ENCODE data around the gene SLC13A1.
"Not testable (repeated sequence)": the region's sequence is repeated elsewhere in the genome, so short reads cannot be mapped to it uniquely, and the experiment has no call there.

The SLC13A1 gene

GRCh38 chr7:123199883-123200282 lies at the start of gene SLC13A1:
Gene SLC13A1, minus strand, starts transcription at chr7:123199969. Its CDS starts 23 bp downstream, at chr7:123199946.
- H3K27me3 ChIP-seq: no peaks in the 10 kb centered on the region
- H3K36me3 ChIP-seq: no peaks in the 10 kb centered on the region
- H3K4me3 ChIP-seq: no peak within 1 kb of the TSS
- no peak within 1 kb of the TSS for H3K4me2 ChIP-seq
- H4K20me1 ChIP-seq: no peaks in the 10 kb centered on the region
- no peaks in the 10 kb centered on the region for H3K4me1 ChIP-seq
- H3K9me3 ChIP-seq: no peaks in the 10 kb centered on the region
- no peak for TF ChIP-seq Cebpa-rat (IDR thresholded peaks at IDR 0.05)
- no peak within 1 kb of the TSS for H3K9ac ChIP-seq
- H3K27ac ChIP-seq: no peak within 1 kb of the TSS

GRCh38 chr7:123244768-123245167 lies 45.0 kb upstream of the SLC13A1 start:
- Histone ChIP-seq H3K9ac (no peak overlapping the region), H3K4me2 (no peak overlapping the region), H3K4me3 (no peak overlapping the region), H3K4me1 (no peaks in the 10 kb centered on the region), H3K36me3 (no peaks in the 10 kb centered on the region), H3K27me3 (no peaks in the 10 kb centered on the region), H3K27ac (no peak overlapping the region), H3K9me3 (no peaks in the 10 kb centered on the region), H4K20me1 (no peaks in the 10 kb centered on the region)
- no peak for TF ChIP-seq Cebpa-rat (IDR thresholded peaks at IDR 0.05)

GRCh38 chr7:123242467-123243092 lies 42.8 kb upstream of the SLC13A1 start:
- Histone ChIP-seq H4K20me1 (no peaks in the 10 kb centered on the region), H3K9me3 (no peaks in the 10 kb centered on the region), H3K4me1 (no peaks in the 10 kb centered on the region), H3K4me2 (peak overlapping the region; percentile 8; the same call in 1 of the 2 replicates), H3K9ac (no peak overlapping the region), H3K27ac (no peak overlapping the region), H3K36me3 (no peaks in the 10 kb centered on the region), H3K27me3 (no peaks in the 10 kb centered on the region), H3K4me3 (no peak overlapping the region)
- no peak for TF ChIP-seq Cebpa-rat (IDR thresholded peaks at IDR 0.05)

- TF ChIP-seq Cebpa-rat (IDR thresholded peaks at IDR 0.05): no peak
- no peaks in the 10 kb centered on the region for H3K4me1 ChIP-seq
- no peaks in the 10 kb centered on the region for H3K9me3 ChIP-seq
- no peak overlapping the region for H3K27ac ChIP-seq
- H3K4me3 ChIP-seq: no peak overlapping the region
- H3K36me3 ChIP-seq: no peaks in the 10 kb centered on the region
- H3K9ac ChIP-seq: no peak overlapping the region
- no peaks in the 10 kb centered on the region for H4K20me1 ChIP-seq
- H3K4me2 ChIP-seq: no peak overlapping the region
- no peaks in the 10 kb centered on the region for H3K27me3 ChIP-seq
Observed at GRCh38 chr7:123241809-123242208, 42.0 kb upstream of the SLC13A1 start.

GRCh38 chr7:123231021-123232000 lies 31.5 kb upstream of the SLC13A1 start:
- no peak overlapping the region for H3K27ac ChIP-seq
- no peak overlapping the region for H3K9ac ChIP-seq
- no peaks in the 10 kb centered on the region for H3K36me3 ChIP-seq
- H3K4me2 ChIP-seq: no peak overlapping the region
- H3K4me3 ChIP-seq: no peak overlapping the region
- H3K27me3 ChIP-seq: no peaks in the 10 kb centered on the region
- H3K9me3 ChIP-seq: no peaks in the 10 kb centered on the region
- TF ChIP-seq Cebpa-rat (IDR thresholded peaks at IDR 0.05): no peak
- no peaks in the 10 kb centered on the region for H3K4me1 ChIP-seq
- no peaks in the 10 kb centered on the region for H4K20me1 ChIP-seq

GRCh38 chr7:123230603-123231002 lies 30.8 kb upstream of the SLC13A1 start:
- TF ChIP-seq Cebpa-rat (IDR thresholded peaks at IDR 0.05): no peak
- H4K20me1 ChIP-seq: no peaks in the 10 kb centered on the region
- no peak overlapping the region for H3K9ac ChIP-seq
- no peaks in the 10 kb centered on the region for H3K27me3 ChIP-seq
- H3K27ac ChIP-seq: no peak overlapping the region
- H3K4me1 ChIP-seq: no peaks in the 10 kb centered on the region
- no peaks in the 10 kb centered on the region for H3K9me3 ChIP-seq
- no peak overlapping the region for H3K4me3 ChIP-seq
- H3K4me2 ChIP-seq: no peak overlapping the region
- no peaks in the 10 kb centered on the region for H3K36me3 ChIP-seq

- no peaks in the 10 kb centered on the region for H3K27me3 ChIP-seq
- no peaks in the 10 kb centered on the region for H3K4me1 ChIP-seq
- TF ChIP-seq Cebpa-rat (IDR thresholded peaks at IDR 0.05): no peak
- H3K4me3 ChIP-seq: no peak overlapping the region
- H3K9ac ChIP-seq: no peak overlapping the region
- no peaks in the 10 kb centered on the region for H3K36me3 ChIP-seq
- H3K27ac ChIP-seq: no peak overlapping the region
- no peaks in the 10 kb centered on the region for H3K9me3 ChIP-seq
- H3K4me2 ChIP-seq: no peak overlapping the region
- H4K20me1 ChIP-seq: no peaks in the 10 kb centered on the region
Observed at GRCh38 chr7:123230147-123230546, 30.4 kb upstream of the SLC13A1 start.

GRCh38 chr7:123229426-123229825 lies 29.7 kb upstream of the SLC13A1 start:
- no peaks in the 10 kb centered on the region for H3K4me1 ChIP-seq
- no peak overlapping the region for H3K9ac ChIP-seq
- H3K9me3 ChIP-seq: no peaks in the 10 kb centered on the region
- no peaks in the 10 kb centered on the region for H3K27me3 ChIP-seq
- no peak overlapping the region for H3K27ac ChIP-seq
- no peak overlapping the region for H3K4me2 ChIP-seq
- no peaks in the 10 kb centered on the region for H4K20me1 ChIP-seq
- no peak for TF ChIP-seq Cebpa-rat (IDR thresholded peaks at IDR 0.05)
- H3K4me3 ChIP-seq: no peak overlapping the region
- H3K36me3 ChIP-seq: no peaks in the 10 kb centered on the region

- H3K4me1 ChIP-seq, H4K20me1 ChIP-seq, H3K9ac ChIP-seq, H3K27me3 ChIP-seq, H3K9me3 ChIP-seq, H3K36me3 ChIP-seq, H3K4me2 ChIP-seq, H3K27ac ChIP-seq, H3K4me3 ChIP-seq: not testable (repeated sequence)
Observed at GRCh38 chr7:123227666-123228065, 27.9 kb upstream of the SLC13A1 start.

GRCh38 chr7:123220396-123220795 lies 20.6 kb upstream of the SLC13A1 start:
- Histone ChIP-seq H3K9ac (no peak overlapping the region), H3K4me2 (no peak overlapping the region), H3K36me3 (no peaks in the 10 kb centered on the region), H4K20me1 (no peaks in the 10 kb centered on the region), H3K9me3 (peaks cover 2% of the 10 kb centered on the region), H3K27ac (no peak overlapping the region), H3K27me3 (no peaks in the 10 kb centered on the region), H3K4me3 (no peak overlapping the region), H3K4me1 (no peaks in the 10 kb centered on the region)
- TF ChIP-seq Cebpa-rat (IDR thresholded peaks at IDR 0.05): no peak

Data from BLaER1 (cell line).